NCI-H1105 treated with DMSO at 0.1 percent for 48 hours (cell line): ENCODE measurements around the gene UHMK1.
"Not testable (repeated sequence)": the region's sequence is repeated elsewhere in the genome, so short reads cannot be mapped to it uniquely, and the experiment has no call there.

ENCODE experiments used
- DNase-seq: peaks from one replicate; lab custom pipeline; 2025; lab: John Stamatoyannopoulos, UW

UHMK1 gene

GRCh38 chr1:162566870-162567269 lies 69.3 kb downstream of the UHMK1 start:
- DNase-seq: no peak

GRCh38 chr1:162568802-162569201 lies 71.2 kb downstream of the UHMK1 start:
- DNase-seq: no peak

DNA sequence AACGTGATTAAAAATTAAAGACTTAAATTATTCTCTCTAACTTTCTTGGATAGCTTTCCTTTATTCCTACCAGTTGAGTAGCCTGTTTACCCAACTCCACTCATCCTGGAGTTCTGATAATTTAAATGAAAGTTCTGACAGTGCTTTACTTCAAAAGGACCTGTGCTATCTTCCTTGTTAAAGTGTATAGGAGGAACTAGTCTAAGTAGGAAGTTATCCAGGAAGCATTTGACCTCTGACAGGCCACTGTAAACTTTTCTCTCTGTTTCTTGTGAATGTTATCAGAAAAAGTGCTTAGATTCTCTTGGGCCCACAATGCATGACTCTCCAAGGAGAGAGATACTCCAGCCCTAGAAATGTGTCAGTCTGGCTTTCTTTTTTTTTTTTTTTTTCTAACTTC lies 73.1 kb downstream of the UHMK1 start:
- no peak for DNase-seq

DNA sequence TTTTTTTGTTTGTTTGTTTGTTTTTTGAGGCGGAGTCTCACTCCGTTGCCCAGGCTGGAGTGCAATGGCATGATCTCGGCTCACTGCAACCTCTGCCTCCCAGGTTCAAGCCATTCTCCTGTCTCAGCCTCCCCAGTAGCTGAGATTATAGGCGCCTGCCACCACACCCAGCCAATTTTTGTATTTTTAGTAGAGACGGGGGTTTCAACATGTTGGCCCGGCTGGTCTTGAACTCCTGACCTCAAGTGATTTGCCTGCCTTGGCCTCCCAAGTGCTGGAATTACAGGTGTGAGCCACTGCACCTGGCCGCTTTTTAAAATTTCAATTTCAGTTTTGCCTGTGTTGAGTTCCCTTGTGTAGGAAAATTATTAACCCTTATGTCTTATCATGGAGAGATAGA lies 73.5 kb downstream of the UHMK1 start:
- not testable (repeated sequence) for DNase-seq

DNA sequence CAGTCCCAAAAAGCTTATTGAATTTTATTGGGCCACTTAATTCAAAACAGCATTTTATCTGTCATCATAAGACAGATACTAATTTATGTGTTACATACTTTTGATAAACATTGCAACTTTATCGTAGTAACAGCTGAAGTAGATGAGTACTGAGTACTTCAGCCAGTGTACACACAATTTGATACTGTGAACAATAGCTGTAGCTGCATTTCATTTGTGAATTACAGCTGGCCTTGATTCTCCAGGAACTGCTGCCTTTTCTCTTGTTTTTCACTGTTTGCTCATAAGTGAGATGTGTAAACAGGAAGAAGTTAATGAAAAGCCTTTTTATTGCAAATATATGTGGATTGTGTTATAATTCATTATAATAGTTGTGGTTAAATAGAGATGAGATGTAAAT lies 74.1 kb downstream of the UHMK1 start:
- DNase-seq: peak; percentile 89

DNA sequence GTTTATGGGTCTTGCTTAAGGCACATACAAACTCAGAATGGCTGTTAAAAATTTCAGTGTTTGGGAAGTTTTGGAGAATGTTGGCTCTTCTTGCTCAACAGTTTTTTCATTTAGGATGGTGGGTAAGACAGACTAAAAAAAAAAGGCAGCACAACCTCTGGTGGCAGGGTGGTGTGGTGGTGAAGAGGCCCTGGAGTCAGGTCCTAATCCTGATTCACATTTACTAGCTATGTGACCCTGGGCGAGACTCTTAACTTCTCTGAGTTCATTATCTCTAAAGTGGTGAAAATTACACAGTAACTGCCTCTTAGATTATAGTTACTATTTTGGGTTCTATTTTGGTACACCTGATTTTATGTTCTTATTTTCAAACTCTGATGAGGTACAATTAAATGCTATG lies 75.5 kb downstream of the UHMK1 start:
- DNase-seq: no peak

GRCh38 chr1:162578071-162578700 lies 80.6 kb downstream of the UHMK1 start:
- no peak for DNase-seq

GRCh38 chr1:162578936-162579335 lies 81.3 kb downstream of the UHMK1 start:
- DNase-seq: no peak
